ENCODE measurements around the gene RAP1A. TPM values are rescaled to one million over a fixed set of nuclear protein-coding genes. Genes with fewer than 3 reads are reported as not detected.

Gene RAP1A
- total and polyA plus RNA-seq, 2 donors (not counting 3 experiments of a cell fraction or from before 2014, with no cell fraction given) = 17.8 to 56.4 TPM

- H3K4me3 ChIP-seq (replicated peaks in 1 of 3; ENCODE audit: insufficient read depth in 1 of 3, low read depth in 1 of 3, low read length in 3 of 3) = no peak overlapping the region
- no peaks in the 10 kb centered on the region for H3K36me3 ChIP-seq (ENCODE audit: control insufficient read depth in 2 of 2, extremely low read depth in 1 of 2, insufficient read depth in 2 of 2, low read length in 2 of 2)
- H3K9me3 ChIP-seq (replicated peaks; ENCODE audit: control insufficient read depth, insufficient read depth, low read length) = no peaks in the 10 kb centered on the region
- ChIA-PET POLR2A (interaction anchor here (1.2 kb wide), 2 partner anchors 23 to 32 kb away, joined by 3 to 5 read pairs; no protein-coding TSS in a partner anchor), CTCF (interaction anchor here (0.6 to 11.1 kb wide), 30 partner anchors 8 to 524 kb away, joined by 3 to 487 read pairs (median 6); partner anchors contain the start of genes INKA2 and RAP1A)
- H3K27ac ChIP-seq (ENCODE audit: insufficient read depth, low read depth, low read length) = no peak overlapping the region
- no peak overlapping the region for H3K4me2 ChIP-seq (ENCODE audit: insufficient read depth, low read length)
- peaks cover 2% of the 10 kb centered on the region for H3K4me1 ChIP-seq (ENCODE audit: control insufficient read depth, extremely low read depth, insufficient read depth, low read length)
- no peaks in the 10 kb centered on the region for H3K79me2 ChIP-seq (ENCODE audit: control insufficient read depth, insufficient read depth, low read length)
- no TSS peak for BruUV-seq (replicated peaks)
- intact Hi-C loops (cut with micrococcal nuclease) (no loop called here), dilution Hi-C loops (cut with MboI; ENCODE audit: extremely low pct_ligation_motif_present, low sequenced_read_pairs) (no loop called here)
- DNase-seq (ENCODE audit: low read depth, low spot score) (no peak), FAIRE-seq (no peak)
- H2AFZ ChIP-seq (ENCODE audit: low read depth, low read length) = no peak overlapping the region
- H3K9ac ChIP-seq (replicated peaks; ENCODE audit: extremely low read depth, insufficient read depth, low read length) = no peak overlapping the region
- TF ChIP-seq MYC (IDR thresholded peaks at IDR 0.05; ENCODE audit: low read depth, low read length) = no peak
- TF ChIP-seq CTCF (IDR thresholded peaks at IDR 0.05; ENCODE audit: extremely low read depth in 1 of 2, insufficient read depth in 1 of 2, low read depth in 1 of 2, low read length in 2 of 2) = no peak
- TF ChIP-seq POLR2AphosphoS5 (IDR thresholded peaks at IDR 0.05; ENCODE audit: insufficient read depth, low read depth, low read length) = no peak
- H3K27me3 ChIP-seq (ENCODE audit: control insufficient read depth in 2 of 2, insufficient read depth in 2 of 2, low read length in 2 of 2) = no peaks in the 10 kb centered on the region
- no peaks in the 10 kb centered on the region for H4K20me1 ChIP-seq (replicated peaks; ENCODE audit: control insufficient read depth, extremely low read depth, insufficient read depth, low read length)
- H3K9me1 ChIP-seq (replicated peaks; ENCODE audit: control insufficient read depth, extremely low read depth, insufficient read depth, low read length) = no peaks in the 10 kb centered on the region
Measured at GRCh38 chr1:111746614-111746999, 127.0 kb downstream of the RAP1A start.

- Histone ChIP-seq H3K27ac (ENCODE audit: insufficient read depth, low read depth, low read length) (no peak overlapping the region), H3K9me3 (replicated peaks; ENCODE audit: control insufficient read depth, insufficient read depth, low read length) (no peaks in the 10 kb centered on the region), H3K4me2 (ENCODE audit: insufficient read depth, low read length) (no peak overlapping the region), H3K9ac (replicated peaks; ENCODE audit: extremely low read depth, insufficient read depth, low read length) (no peak overlapping the region), H3K79me2 (ENCODE audit: control insufficient read depth, insufficient read depth, low read length) (no peaks in the 10 kb centered on the region), H3K9me1 (replicated peaks; ENCODE audit: control insufficient read depth, extremely low read depth, insufficient read depth, low read length) (no peaks in the 10 kb centered on the region), H3K36me3 (ENCODE audit: control insufficient read depth in 2 of 2, extremely low read depth in 1 of 2, insufficient read depth in 2 of 2, low read length in 2 of 2) (no peaks in the 10 kb centered on the region), H2AFZ (ENCODE audit: low read depth, low read length) (no peak overlapping the region), H4K20me1 (replicated peaks; ENCODE audit: control insufficient read depth, extremely low read depth, insufficient read depth, low read length) (no peaks in the 10 kb centered on the region), H3K27me3 (ENCODE audit: control insufficient read depth in 2 of 2, insufficient read depth in 2 of 2, low read length in 2 of 2) (no peaks in the 10 kb centered on the region), H3K4me3 (replicated peaks in 1 of 3; ENCODE audit: insufficient read depth in 1 of 3, low read depth in 1 of 3, low read length in 3 of 3) (no peak overlapping the region), H3K4me1 (ENCODE audit: control insufficient read depth, extremely low read depth, insufficient read depth, low read length) (peaks cover 2% of the 10 kb centered on the region)
- POLR2A ChIA-PET = interaction anchor here (0.7 to 1.2 kb wide), 3 partner anchors 22 to 33 kb away, joined by 3 to 7 read pairs (median 5); no protein-coding TSS in a partner anchor
- peak; percentile 71 for DNase-seq (ENCODE audit: low read depth, low spot score)
- CTCF ChIA-PET = interaction anchor here (0.6 to 11.1 kb wide), 29 partner anchors 9 to 524 kb away, joined by 3 to 487 read pairs (median 5); partner anchors contain the start of genes INKA2 and RAP1A
- TF ChIP-seq CTCF (IDR thresholded peaks at IDR 0.05; ENCODE audit: extremely low read depth in 1 of 2, insufficient read depth in 1 of 2, low read depth in 1 of 2, low read length in 2 of 2) (peak; percentile 82 to 89), JUN (IDR thresholded peaks at IDR 0.05; ENCODE audit: borderline replicate concordance, insufficient read depth, insufficient read length, low read depth) (no peak)
- intact Hi-C loops (cut with micrococcal nuclease) (loop anchor here (1.0 kb wide), 3 partner anchors 32 to 266 kb away; no protein-coding TSS in a partner anchor), dilution Hi-C loops (cut with MboI; ENCODE audit: extremely low pct_ligation_motif_present, low sequenced_read_pairs) (no loop called here)
- peak; percentile 97 for FAIRE-seq
- BruUV-seq (replicated peaks) = no TSS peak
Measured at GRCh38 chr1:111747282-111747734, 127.7 kb downstream of the RAP1A start.
